ENCODE measurements around the gene SRGAP1.

Gene SRGAP1

DNA sequence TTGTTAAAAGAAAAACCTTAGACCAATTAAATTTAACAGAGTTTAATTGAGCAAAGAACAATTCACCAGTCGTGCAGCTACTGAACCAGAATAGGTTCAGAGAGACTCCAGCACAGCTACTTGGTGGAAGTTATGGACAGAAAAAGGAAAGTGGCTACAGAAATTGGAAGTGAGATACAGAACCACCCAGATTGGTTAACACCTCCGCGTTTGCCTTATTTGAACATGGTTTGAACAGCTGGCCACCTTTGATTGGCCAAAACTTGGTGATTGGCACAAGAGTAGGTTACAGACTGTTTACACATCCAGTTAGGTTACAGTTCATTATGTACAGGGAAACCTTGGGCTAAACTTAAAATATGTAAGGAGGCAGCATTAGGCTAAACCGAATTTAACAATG lies 54.9 kb downstream of the SRGAP1 start:
- Histone ChIP-seq H3K9ac (ENCODE audit: low read length) (no peak overlapping the region), H3K9me3 (ENCODE audit: low read length) (no peaks in the 10 kb centered on the region), H3K27me3 (ENCODE audit: insufficient read depth, low read length) (no peaks in the 10 kb centered on the region), H3K4me1 (ENCODE audit: insufficient read depth, low read length, severe bottlenecking) (no peaks in the 10 kb centered on the region), H3K79me2 (ENCODE audit: insufficient read depth, low read length) (no peaks in the 10 kb centered on the region), H4K20me1 (ENCODE audit: insufficient read depth, low read length) (no peaks in the 10 kb centered on the region), H3K27ac (ENCODE audit: low read depth, low read length, poor library complexity, severe bottlenecking) (no peak overlapping the region), H3K4me2 (ENCODE audit: low read length) (no peak overlapping the region), H2AFZ (ENCODE audit: low read length) (no peak overlapping the region), H3K9me2 (ENCODE audit: low read depth, low read length) (no peaks in the 10 kb centered on the region), H3F3A (ENCODE audit: insufficient read depth, low read length) (no peaks in the 10 kb centered on the region), H3K36me3 (ENCODE audit: insufficient read depth, low read length) (no peaks in the 10 kb centered on the region), H3K4me3 (ENCODE audit: low read depth, low read length, poor library complexity, severe bottlenecking) (no peak overlapping the region)
- TF ChIP-seq, protein P1, sequence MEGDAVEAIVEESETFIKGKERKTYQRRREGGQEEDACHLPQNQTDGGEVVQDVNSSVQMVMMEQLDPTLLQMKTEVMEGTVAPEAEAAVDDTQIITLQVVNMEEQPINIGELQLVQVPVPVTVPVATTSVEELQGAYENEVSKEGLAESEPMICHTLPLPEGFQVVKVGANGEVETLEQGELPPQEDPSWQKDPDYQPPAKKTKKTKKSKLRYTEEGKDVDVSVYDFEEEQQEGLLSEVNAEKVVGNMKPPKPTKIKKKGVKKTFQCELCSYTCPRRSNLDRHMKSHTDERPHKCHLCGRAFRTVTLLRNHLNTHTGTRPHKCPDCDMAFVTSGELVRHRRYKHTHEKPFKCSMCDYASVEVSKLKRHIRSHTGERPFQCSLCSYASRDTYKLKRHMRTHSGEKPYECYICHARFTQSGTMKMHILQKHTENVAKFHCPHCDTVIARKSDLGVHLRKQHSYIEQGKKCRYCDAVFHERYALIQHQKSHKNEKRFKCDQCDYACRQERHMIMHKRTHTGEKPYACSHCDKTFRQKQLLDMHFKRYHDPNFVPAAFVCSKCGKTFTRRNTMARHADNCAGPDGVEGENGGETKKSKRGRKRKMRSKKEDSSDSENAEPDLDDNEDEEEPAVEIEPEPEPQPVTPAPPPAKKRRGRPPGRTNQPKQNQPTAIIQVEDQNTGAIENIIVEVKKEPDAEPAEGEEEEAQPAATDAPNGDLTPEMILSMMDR (IDR thresholded peaks at IDR 0.05; ENCODE audit: low read length): no peak
- TF ChIP-seq EZH2 (IDR thresholded peaks at IDR 0.05; ENCODE audit: borderline replicate concordance, low read length): no peak

DNA sequence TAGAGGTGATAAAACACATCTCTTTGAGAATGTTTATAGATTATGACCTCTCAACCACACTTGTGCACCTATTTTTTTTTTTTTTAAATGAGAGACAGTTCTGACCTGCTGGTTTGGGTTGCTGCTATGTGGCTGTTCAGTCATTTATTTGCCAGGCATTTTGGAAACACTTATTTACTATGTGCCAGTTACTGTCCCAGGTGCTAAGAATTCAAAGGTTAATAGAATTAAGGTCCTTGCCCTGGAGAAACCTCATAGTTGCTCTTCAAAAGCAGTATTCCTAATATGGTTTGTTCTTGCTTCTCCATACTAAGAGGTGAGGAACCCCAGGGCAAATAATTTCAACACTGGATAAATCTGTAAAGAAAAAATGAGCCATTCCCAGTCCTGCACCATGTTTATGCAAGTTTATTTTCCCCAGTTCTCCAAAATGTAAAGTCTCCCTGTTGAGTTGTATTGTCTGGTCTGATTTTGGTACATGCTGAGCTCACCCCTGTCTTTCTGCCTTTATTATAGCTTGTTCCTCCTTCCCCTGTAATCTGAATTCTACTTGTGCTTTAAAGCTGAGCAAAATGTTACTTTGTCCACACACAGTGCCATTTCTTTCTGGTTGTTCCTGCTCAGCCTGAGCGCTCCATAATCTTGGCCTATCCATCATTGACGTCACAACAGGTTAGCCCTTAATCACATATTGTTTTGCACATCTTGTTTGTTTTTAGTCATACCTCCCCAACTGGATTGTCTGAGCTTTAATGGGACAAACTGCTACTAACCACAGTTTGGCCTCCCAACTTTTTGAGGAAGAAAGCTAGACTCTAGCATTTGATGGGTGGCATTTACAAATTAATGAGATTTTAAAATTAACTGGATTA lies 56.7 kb downstream of the SRGAP1 start:
- TF ChIP-seq, protein P1 (IDR thresholded peaks at IDR 0.05; ENCODE audit: low read length): no peak
- TF ChIP-seq EZH2 (IDR thresholded peaks at IDR 0.05; ENCODE audit: borderline replicate concordance, low read length): no peak
- Histone ChIP-seq H4K20me1 (ENCODE audit: insufficient read depth, low read length) (no peaks in the 10 kb centered on the region), H3K36me3 (ENCODE audit: insufficient read depth, low read length) (no peaks in the 10 kb centered on the region), H3K9me2 (ENCODE audit: low read depth, low read length) (no peaks in the 10 kb centered on the region), H3K4me1 (ENCODE audit: insufficient read depth, low read length, severe bottlenecking) (no peaks in the 10 kb centered on the region), H3F3A (ENCODE audit: insufficient read depth, low read length) (no peaks in the 10 kb centered on the region), H3K27ac (ENCODE audit: low read depth, low read length, poor library complexity, severe bottlenecking) (no peak overlapping the region), H2AFZ (ENCODE audit: low read length) (no peak overlapping the region), H3K79me2 (ENCODE audit: insufficient read depth, low read length) (no peaks in the 10 kb centered on the region), H3K4me2 (ENCODE audit: low read length) (no peak overlapping the region), H3K9me3 (ENCODE audit: low read length) (no peaks in the 10 kb centered on the region), H3K9ac (ENCODE audit: low read length) (no peak overlapping the region), H3K27me3 (ENCODE audit: insufficient read depth, low read length) (no peaks in the 10 kb centered on the region), H3K4me3 (ENCODE audit: low read depth, low read length, poor library complexity, severe bottlenecking) (no peak overlapping the region)

DNA sequence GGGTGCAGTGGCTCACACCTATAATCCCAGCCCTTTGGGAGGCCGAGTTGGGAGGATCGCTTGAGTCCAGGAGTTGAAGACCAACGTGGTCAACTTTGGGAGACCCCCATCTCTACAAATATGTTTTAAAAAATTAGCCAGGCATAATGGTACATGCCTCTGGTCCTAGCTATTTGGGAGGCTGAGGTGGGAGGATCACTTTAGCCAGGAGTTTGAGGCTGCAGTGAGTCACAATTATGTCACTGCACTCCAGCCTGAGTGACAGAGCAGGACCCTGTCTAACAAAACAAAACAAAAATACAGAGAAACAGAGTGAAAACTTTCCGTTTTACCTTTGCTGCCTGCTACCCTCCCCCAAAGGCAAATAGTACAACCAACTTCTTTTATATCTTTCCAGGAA lies 60.2 kb downstream of the SRGAP1 start:
- Histone ChIP-seq H3K4me3 (ENCODE audit: low read depth, low read length, poor library complexity, severe bottlenecking) (no peak overlapping the region), H3K9ac (ENCODE audit: low read length) (no peak overlapping the region), H3K9me2 (ENCODE audit: low read depth, low read length) (no peaks in the 10 kb centered on the region), H3K4me1 (ENCODE audit: insufficient read depth, low read length, severe bottlenecking) (no peaks in the 10 kb centered on the region), H4K20me1 (ENCODE audit: insufficient read depth, low read length) (no peaks in the 10 kb centered on the region), H3F3A (ENCODE audit: insufficient read depth, low read length) (no peaks in the 10 kb centered on the region), H3K36me3 (ENCODE audit: insufficient read depth, low read length) (no peaks in the 10 kb centered on the region), H3K27ac (ENCODE audit: low read depth, low read length, poor library complexity, severe bottlenecking) (no peak overlapping the region), H3K4me2 (ENCODE audit: low read length) (no peak overlapping the region), H3K27me3 (ENCODE audit: insufficient read depth, low read length) (no peaks in the 10 kb centered on the region), H3K79me2 (ENCODE audit: insufficient read depth, low read length) (no peaks in the 10 kb centered on the region), H2AFZ (ENCODE audit: low read length) (no peak overlapping the region), H3K9me3 (ENCODE audit: low read length) (no peaks in the 10 kb centered on the region)
- TF ChIP-seq EZH2 (IDR thresholded peaks at IDR 0.05; ENCODE audit: borderline replicate concordance, low read length): no peak
- TF ChIP-seq, protein P1 (IDR thresholded peaks at IDR 0.05; ENCODE audit: low read length): no peak

Data from OCI-LY1 (cell line).